Esophagus squamous epithelium (tissue), 5 donors: ENCODE data around the gene DCC. TPM values are rescaled to one million over a fixed set of nuclear protein-coding genes. Genes with fewer than 3 reads are reported as not detected.

Source experiments
- DNase-seq: peaks from one replicate; lab custom pipeline; 2025; lab: John Stamatoyannopoulos, UW
- H3K27ac ChIP-seq, 4 donors: fragments of 200-600 bp; sonication (generic); one replicate each; pipeline ENCODE4 v1.5.1; 2016 to 2019; ENCODE audit warnings: mild to moderate bottlenecking in 1 of 4
- H3K27me3 ChIP-seq, 4 donors: fragments of 200-600 bp; sonication (generic); 1 replicate in 3 of 4; 2 replicates in 1 of 4; pipeline versions ENCODE4 v1.5.1 to v1.6.0; 2017 to 2021; ENCODE audit warnings: antibody characterized with exemption in 1 of 4
- H3K36me3 ChIP-seq, 3 donors: fragments of 200-600 bp; sonication (generic); one replicate each; pipeline ENCODE4 v1.5.1; 2016 to 2019
- H3K4me1 ChIP-seq, 3 donors: fragments of 200-600 bp; sonication (generic); one replicate each; pipeline ENCODE4 v1.5.1; 2017 to 2019
- H3K4me3 ChIP-seq, 4 donors: fragments of 200-600 bp; sonication (generic); 1 replicate in 3 of 4; 2 replicates in 1 of 4; pipeline ENCODE4 v1.5.1; 2016 to 2019; ENCODE audit warnings: mild to moderate bottlenecking in 2 of 4, moderate library complexity in 1 of 4
- H3K9me3 ChIP-seq, 3 donors: fragments of 200-600 bp; sonication (generic); one replicate each; pipeline ENCODE4 v1.5.1; 2016 to 2019
- POLR2A ChIP-seq, 4 donors: fragments of 450-650 bp; IDR thresholded peaks; one replicate each; pipeline ENCODE4 v1.6.1; 2017; ENCODE audit warnings: antibody characterized with exemption in 4 of 4, mild to moderate bottlenecking in 4 of 4, moderate library complexity in 3 of 4
- WGBS, 2 donors: methylation state at CpG; one replicate each; pipeline ENCODE4 v1.1.5; 2018; 5-methylcytosine and 5-hydroxymethylcytosine counted together
- intact Hi-C: fragments of 100-400 bp; cut with DNase I; formaldehyde crosslinking; loops from one replicate; pipeline ENCODE4 v1.15.0; 2022
- total RNA-seq, 4 donors: library from RNA; depleted of rRNA; stranded (reverse); fragments of >200 nt; gene quantifications; one replicate each; pipeline ENCODE4 v1.1.0, GENCODE V29; 2016
- TF ChIP-seq, protein P1 (sequence below), 6 experiments: fragments of 450-650 bp in 4 of 6; fragments of 200-600 bp in 2 of 6; sonication (generic) in 2 of 6; IDR thresholded peaks; one replicate each; pipeline ENCODE4 v1.5.1; 2016 to 2019; ENCODE audit warnings: antibody characterized with exemption in 6 of 6, mild to moderate bottlenecking in 4 of 6, moderate library complexity in 4 of 6
- donor health status: DM: yes; HTN: yes; CAD: no.

Gene DCC
- total RNA-seq, 4 donors from 2014 or later, result 0.06 to 0.95 TPM; not detected in 2

GRCh38 chr18:52850031-52850560 is 510.1 kb downstream of the DCC start:
- DNase-seq, result no peak
- Histone ChIP-seq H3K4me3 (no peak overlapping the region), H3K27ac (no peak overlapping the region), H3K4me1 (no peaks in the 10 kb centered on the region), H3K27me3 (no peaks in the 10 kb centered on the region), H3K36me3 (no peaks in the 10 kb centered on the region), H3K9me3 (no peaks in the 10 kb centered on the region)
- TF ChIP-seq, protein P1, sequence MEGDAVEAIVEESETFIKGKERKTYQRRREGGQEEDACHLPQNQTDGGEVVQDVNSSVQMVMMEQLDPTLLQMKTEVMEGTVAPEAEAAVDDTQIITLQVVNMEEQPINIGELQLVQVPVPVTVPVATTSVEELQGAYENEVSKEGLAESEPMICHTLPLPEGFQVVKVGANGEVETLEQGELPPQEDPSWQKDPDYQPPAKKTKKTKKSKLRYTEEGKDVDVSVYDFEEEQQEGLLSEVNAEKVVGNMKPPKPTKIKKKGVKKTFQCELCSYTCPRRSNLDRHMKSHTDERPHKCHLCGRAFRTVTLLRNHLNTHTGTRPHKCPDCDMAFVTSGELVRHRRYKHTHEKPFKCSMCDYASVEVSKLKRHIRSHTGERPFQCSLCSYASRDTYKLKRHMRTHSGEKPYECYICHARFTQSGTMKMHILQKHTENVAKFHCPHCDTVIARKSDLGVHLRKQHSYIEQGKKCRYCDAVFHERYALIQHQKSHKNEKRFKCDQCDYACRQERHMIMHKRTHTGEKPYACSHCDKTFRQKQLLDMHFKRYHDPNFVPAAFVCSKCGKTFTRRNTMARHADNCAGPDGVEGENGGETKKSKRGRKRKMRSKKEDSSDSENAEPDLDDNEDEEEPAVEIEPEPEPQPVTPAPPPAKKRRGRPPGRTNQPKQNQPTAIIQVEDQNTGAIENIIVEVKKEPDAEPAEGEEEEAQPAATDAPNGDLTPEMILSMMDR (IDR thresholded peaks at IDR 0.05), result no peak
- no peak for TF ChIP-seq POLR2A (IDR thresholded peaks at IDR 0.05)
- intact Hi-C loops, result no loop called here
- WGBS, 2 donors, result 44 to 57% methylated on average over 6 of the region's 6 CpGs

DNA sequence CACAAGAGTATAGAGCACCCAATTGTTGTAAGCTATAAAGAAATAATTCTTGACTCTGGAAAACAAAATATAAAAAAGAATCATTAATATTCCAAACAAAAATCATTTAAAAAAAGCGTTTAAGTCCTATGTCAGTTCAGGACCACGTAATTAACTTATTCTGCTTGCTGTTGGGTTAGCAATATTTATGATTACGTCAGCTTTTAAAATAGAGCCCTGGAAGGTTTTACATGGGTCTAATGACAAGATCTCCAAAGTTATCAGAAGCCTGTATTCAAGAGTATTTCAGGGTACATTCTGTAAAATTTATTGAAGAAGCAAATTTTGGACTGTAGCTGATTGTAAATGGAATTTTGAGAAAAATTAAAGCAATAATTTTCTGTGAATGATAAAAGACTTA is 521.6 kb downstream of the DCC start:
- 67 to 82% methylated on average over 3 of the region's 3 CpGs for WGBS, 2 donors

DNA sequence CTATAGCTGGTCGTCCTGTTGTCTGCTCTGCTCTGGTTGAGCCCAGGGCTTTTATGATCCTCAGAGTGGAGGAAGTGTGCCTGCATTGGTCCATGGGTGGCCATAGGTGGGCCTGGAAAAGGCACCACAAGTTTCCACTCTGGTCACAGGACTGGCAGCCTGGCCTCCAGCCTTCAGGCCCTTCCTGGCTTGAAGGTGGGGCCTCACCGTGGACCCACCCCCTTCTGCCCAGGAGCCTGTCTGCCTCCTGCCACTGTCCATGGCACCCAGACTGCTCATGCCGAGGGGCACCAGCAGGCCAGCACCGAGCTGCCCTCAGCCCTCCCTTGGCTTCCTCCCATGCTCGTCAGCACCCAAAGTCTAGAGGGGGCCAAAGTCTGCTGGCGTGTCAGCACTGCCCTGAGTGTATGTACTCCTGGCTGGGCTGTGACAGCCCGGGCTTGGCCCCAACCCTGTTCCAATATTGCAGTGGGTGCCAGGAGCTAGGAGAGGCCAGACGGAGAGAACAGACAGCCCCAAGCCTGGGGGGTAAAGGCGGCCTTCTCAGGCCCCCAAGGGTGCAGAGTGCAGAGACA is 529.4 kb downstream of the DCC start:
- H3K4me3 ChIP-seq, result no peak overlapping the region
- no peaks in the 10 kb centered on the region for H3K36me3 ChIP-seq
- 68 to 82% methylated on average over 4 to 5 of the region's 9 CpGs for WGBS, 2 donors
- TF ChIP-seq POLR2A (IDR thresholded peaks at IDR 0.05), result no peak
- TF ChIP-seq, protein P1 (IDR thresholded peaks at IDR 0.05), result no peak
- H3K27me3 ChIP-seq, result no peaks in the 10 kb centered on the region
- DNase-seq, result no peak
- intact Hi-C loops, result no loop called here
- peaks cover 0 to 23% (median 10%) of the 10 kb centered on the region in 3 donors for H3K9me3 ChIP-seq
- H3K27ac ChIP-seq, result no peak overlapping the region
- no peaks in the 10 kb centered on the region for H3K4me1 ChIP-seq

More for the DNA sequence above, 521.6 kb downstream of the DCC start:
- intact Hi-C loops, result no loop called here
- Histone ChIP-seq H3K9me3 (no peaks in the 10 kb centered on the region), H3K4me3 (no peak overlapping the region), H3K4me1 (no peaks in the 10 kb centered on the region), H3K27me3 (no peaks in the 10 kb centered on the region), H3K36me3 (no peaks in the 10 kb centered on the region), H3K27ac (no peak overlapping the region)
- DNase-seq, result no peak
- TF ChIP-seq, protein P1 (IDR thresholded peaks at IDR 0.05), result no peak
- TF ChIP-seq POLR2A (IDR thresholded peaks at IDR 0.05), result no peak

DNA sequence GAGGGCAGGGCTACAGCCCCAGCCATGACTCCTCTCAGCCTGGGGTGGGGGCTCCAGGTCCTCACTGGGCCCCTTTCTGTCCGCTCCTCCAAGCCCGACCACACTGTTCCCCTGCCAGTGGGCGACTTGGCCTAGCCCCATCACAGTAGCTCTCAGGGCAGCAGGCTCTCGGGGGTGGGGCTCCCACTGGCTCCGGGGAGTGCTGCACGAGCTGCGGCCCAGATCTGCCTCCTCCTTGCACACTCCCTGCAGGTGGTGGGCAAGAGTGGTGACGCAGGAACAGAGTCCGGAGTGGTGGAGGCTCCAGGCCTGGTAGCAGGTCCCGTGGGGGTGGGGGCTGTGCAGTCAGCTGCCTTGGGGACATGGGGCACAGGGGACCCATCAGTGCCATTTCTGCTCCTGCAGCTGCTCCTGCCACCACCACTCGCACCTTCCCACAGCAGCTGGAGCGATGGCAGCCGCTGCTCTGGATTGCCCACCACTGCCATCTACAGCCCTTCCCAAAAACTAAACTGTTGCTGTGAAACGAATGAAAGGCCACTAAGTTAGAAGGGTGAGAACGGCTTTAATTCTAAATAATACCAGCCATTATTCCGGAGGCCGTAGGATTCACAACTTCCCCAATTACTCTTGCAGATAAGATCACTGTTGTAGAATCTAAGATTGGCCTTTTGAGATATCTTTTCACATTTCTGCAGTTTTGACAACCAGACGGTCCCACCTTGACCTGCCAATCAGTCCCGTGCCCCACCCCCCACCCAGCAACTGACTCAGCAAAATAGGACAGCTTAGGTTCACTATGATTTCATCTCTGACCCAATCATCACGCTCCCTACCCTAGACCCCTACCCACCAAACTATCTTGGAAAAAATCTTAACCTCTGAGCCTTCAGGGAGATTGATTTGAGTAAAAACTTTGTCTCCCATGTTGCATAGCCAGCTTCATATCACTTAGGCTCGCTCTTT is 530.2 kb downstream of the DCC start:
- TF ChIP-seq, protein P1 (IDR thresholded peaks at IDR 0.05), result no peak
- TF ChIP-seq POLR2A (IDR thresholded peaks at IDR 0.05), result no peak
- Histone ChIP-seq H3K4me1 (no peaks in the 10 kb centered on the region), H3K4me3 (no peak overlapping the region), H3K27me3 (no peaks in the 10 kb centered on the region), H3K36me3 (no peaks in the 10 kb centered on the region), H3K9me3 (peaks cover 0 to 23% (median 10%) of the 10 kb centered on the region in 3 donors), H3K27ac (no peak overlapping the region)
- intact Hi-C loops, result no loop called here
- WGBS, 2 donors, result 67 to 76% methylated on average over 9 to 12 of the region's 21 CpGs
- DNase-seq, result no peak

GRCh38 chr18:52874774-52875173 is 534.8 kb downstream of the DCC start:
- H3K9me3 ChIP-seq, result peaks cover 0 to 15% (median 3%) of the 10 kb centered on the region in 3 donors
- H3K27me3 ChIP-seq, result no peaks in the 10 kb centered on the region
- H3K4me1 ChIP-seq, result no peaks in the 10 kb centered on the region
- no peak for DNase-seq
- WGBS, 2 donors, result 83 to 88% methylated on average over 3 of the region's 3 CpGs
- H3K4me3 ChIP-seq, result no peak overlapping the region
- intact Hi-C loops, result no loop called here
- TF ChIP-seq, protein P1 (IDR thresholded peaks at IDR 0.05), result no peak
- no peak for TF ChIP-seq POLR2A (IDR thresholded peaks at IDR 0.05)
- H3K27ac ChIP-seq, result no peak overlapping the region
- H3K36me3 ChIP-seq, result no peaks in the 10 kb centered on the region
